DOHH2 (cell line): ENCODE measurements around the gene RAD51B.

ENCODE experiments used
- H3F3A ChIP-seq: fragments of 200-600 bp; sonication (generic), shearing (Covaris generic); 2 replicates; pipeline ENCODE4 v1.6.0; 2016; ENCODE audit warnings: antibody characterized with exemption, mild to moderate bottlenecking; ENCODE audit not compliant: control insufficient read depth, insufficient read depth
- H3K27ac ChIP-seq: fragments of 200-600 bp; sonication (generic); 2 replicates; pipeline ENCODE4 v1.5.1; 2014; ENCODE audit warnings: low read depth, mild to moderate bottlenecking, low read length, moderate library complexity
- H3K27me3 ChIP-seq: fragments of 200-600 bp; sonication (generic); 2 replicates; pipeline ENCODE4 v1.6.1; 2014; ENCODE audit warnings: mild to moderate bottlenecking, low read length, mixed read lengths; ENCODE audit not compliant: control insufficient read depth
- H3K36me3 ChIP-seq: fragments of 200-600 bp; sonication (generic); 2 replicates; pipeline ENCODE4 v1.6.1; 2014; ENCODE audit warnings: mild to moderate bottlenecking, low read length, moderate library complexity, mixed read lengths; ENCODE audit not compliant: control insufficient read depth
- H3K4me1 ChIP-seq: fragments of 200-600 bp; sonication (generic); 2 replicates; pipeline ENCODE4 v1.6.1; 2014; ENCODE audit warnings: mild to moderate bottlenecking, low read length, mixed read lengths; ENCODE audit not compliant: control insufficient read depth
- H3K4me2 ChIP-seq: fragments of 200-600 bp; sonication (generic); 2 replicates; pipeline ENCODE4 v1.6.0; 2014; ENCODE audit warnings: mild to moderate bottlenecking, low read length, moderate library complexity
- H3K4me3 ChIP-seq: fragments of 200-600 bp; sonication (generic); 2 replicates; pipeline ENCODE4 v1.5.1; 2014; ENCODE audit warnings: mild to moderate bottlenecking, low read length, mixed read lengths
- H3K79me2 ChIP-seq: fragments of 200-600 bp; sonication (generic); 2 replicates; pipeline ENCODE4 v1.6.1; 2014; ENCODE audit warnings: mild to moderate bottlenecking, low read length, mixed read lengths; ENCODE audit not compliant: control insufficient read depth
- H3K9me2 ChIP-seq: fragments of 200-600 bp; sonication (generic); replicated peaks from 2 replicates; pipeline ENCODE4 v1.6.1; 2014; ENCODE audit warnings: mild to moderate bottlenecking, low read length, mixed read lengths; ENCODE audit not compliant: control insufficient read depth
- H3K9me3 ChIP-seq: fragments of 200-600 bp; sonication (generic); 2 replicates; pipeline ENCODE4 v1.6.1; 2014; ENCODE audit warnings: antibody characterized with exemption, low read length, mixed read lengths; ENCODE audit not compliant: control insufficient read depth, insufficient read depth
- H4K20me1 ChIP-seq: fragments of 200-600 bp; sonication (generic); 2 replicates; pipeline ENCODE4 v1.6.0; 2014; ENCODE audit warnings: low read depth, mild to moderate bottlenecking, antibody characterized with exemption, low read length, moderate library complexity; ENCODE audit not compliant: control insufficient read depth, insufficient read depth
- EZH2phosphoT487 ChIP-seq: fragments of 200-600 bp; sonication (generic); IDR thresholded peaks from 2 replicates; pipeline ENCODE4 v1.6.1; 2017; ENCODE audit warnings: borderline replicate concordance, mild to moderate bottlenecking, antibody characterized with exemption, low read length, moderate library complexity, mixed read lengths
- TF ChIP-seq, protein P1 (sequence below): fragments of 200-600 bp; sonication (generic); IDR thresholded peaks from one replicate; pipeline ENCODE4 v1.5.1; 2014; ENCODE audit warnings: antibody characterized with exemption, mild to moderate bottlenecking, low read depth, low read length; ENCODE audit not compliant: poor library complexity, severe bottlenecking

The RAD51B gene

GRCh38 chr14:67900231-67900630 lies 80.7 kb downstream of the RAD51B start:
- Histone ChIP-seq H3F3A (peaks cover 3% of the 10 kb centered on the region; the same call in 1 of the 2 replicates), H3K4me2 (no peak overlapping the region), H3K9me3 (peaks cover 9% of the 10 kb centered on the region; the same call in 1 of the 2 replicates), H4K20me1 (no peaks in the 10 kb centered on the region), H3K4me1 (no peaks in the 10 kb centered on the region), H3K4me3 (no peak overlapping the region), H3K79me2 (no peaks in the 10 kb centered on the region), H3K9me2 (no peaks in the 10 kb centered on the region), H3K27ac (no peak overlapping the region), H3K36me3 (peaks cover 10% of the 10 kb centered on the region), H3K27me3 (no peaks in the 10 kb centered on the region)
- TF ChIP-seq, protein P1, sequence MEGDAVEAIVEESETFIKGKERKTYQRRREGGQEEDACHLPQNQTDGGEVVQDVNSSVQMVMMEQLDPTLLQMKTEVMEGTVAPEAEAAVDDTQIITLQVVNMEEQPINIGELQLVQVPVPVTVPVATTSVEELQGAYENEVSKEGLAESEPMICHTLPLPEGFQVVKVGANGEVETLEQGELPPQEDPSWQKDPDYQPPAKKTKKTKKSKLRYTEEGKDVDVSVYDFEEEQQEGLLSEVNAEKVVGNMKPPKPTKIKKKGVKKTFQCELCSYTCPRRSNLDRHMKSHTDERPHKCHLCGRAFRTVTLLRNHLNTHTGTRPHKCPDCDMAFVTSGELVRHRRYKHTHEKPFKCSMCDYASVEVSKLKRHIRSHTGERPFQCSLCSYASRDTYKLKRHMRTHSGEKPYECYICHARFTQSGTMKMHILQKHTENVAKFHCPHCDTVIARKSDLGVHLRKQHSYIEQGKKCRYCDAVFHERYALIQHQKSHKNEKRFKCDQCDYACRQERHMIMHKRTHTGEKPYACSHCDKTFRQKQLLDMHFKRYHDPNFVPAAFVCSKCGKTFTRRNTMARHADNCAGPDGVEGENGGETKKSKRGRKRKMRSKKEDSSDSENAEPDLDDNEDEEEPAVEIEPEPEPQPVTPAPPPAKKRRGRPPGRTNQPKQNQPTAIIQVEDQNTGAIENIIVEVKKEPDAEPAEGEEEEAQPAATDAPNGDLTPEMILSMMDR = no peak
- TF ChIP-seq EZH2phosphoT487 = no peak

DNA sequence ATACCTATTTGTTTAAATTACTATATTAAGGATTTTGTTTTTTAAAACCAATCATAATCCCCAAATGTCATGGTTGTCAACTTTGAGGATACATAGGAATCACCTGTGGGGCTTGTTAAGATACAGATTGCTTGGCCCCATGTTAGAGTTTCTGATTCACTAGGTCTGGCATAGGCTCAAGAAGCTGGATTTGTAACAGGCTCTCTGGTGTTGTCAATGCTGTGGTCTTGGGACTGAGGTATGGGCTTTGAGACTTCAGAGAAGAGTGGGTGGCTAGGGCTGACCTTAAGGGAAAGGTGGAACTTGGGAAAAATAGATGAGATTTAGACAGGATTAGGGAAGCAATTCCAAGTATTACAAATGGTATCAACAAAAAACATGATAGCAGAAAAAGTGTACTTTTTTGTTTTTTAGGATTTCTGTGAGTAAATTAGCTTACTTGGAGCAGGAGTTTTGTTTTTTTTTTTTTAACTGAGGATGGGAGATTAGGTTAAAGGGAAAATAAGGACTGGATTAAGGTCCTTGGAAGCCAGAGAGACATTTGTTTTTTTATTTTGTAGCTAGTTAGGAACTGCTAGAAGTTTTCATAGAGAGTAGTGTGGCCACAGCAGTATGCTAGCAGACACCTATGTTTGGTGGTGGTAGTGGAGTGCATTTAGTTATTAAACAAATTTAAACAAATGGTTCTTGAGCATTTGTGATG lies 88.6 kb downstream of the RAD51B start:
- Histone ChIP-seq H4K20me1 (no peaks in the 10 kb centered on the region), H3K4me1 (no peaks in the 10 kb centered on the region), H3K27ac (no peak overlapping the region), H3K27me3 (no peaks in the 10 kb centered on the region), H3K79me2 (peaks cover 8% of the 10 kb centered on the region), H3K36me3 (no peaks in the 10 kb centered on the region), H3K9me3 (peaks cover 5% of the 10 kb centered on the region; the same call in 1 of the 2 replicates), H3F3A (no peaks in the 10 kb centered on the region), H3K4me2 (no peak overlapping the region), H3K9me2 (no peaks in the 10 kb centered on the region), H3K4me3 (no peak overlapping the region)
- TF ChIP-seq, protein P1 = no peak
- no peak for TF ChIP-seq EZH2phosphoT487

- Histone ChIP-seq H3K9me2 (no peaks in the 10 kb centered on the region), H3K36me3 (no peaks in the 10 kb centered on the region), H3F3A (no peaks in the 10 kb centered on the region), H4K20me1 (no peaks in the 10 kb centered on the region), H3K27ac (no peak overlapping the region), H3K4me2 (no peak overlapping the region), H3K4me3 (no peak overlapping the region), H3K4me1 (no peaks in the 10 kb centered on the region), H3K9me3 (no peaks in the 10 kb centered on the region), H3K79me2 (no peaks in the 10 kb centered on the region), H3K27me3 (no peaks in the 10 kb centered on the region)
- no peak for TF ChIP-seq EZH2phosphoT487
Observed at GRCh38 chr14:67911562-67911961, 92.0 kb downstream of the RAD51B start.

DNA sequence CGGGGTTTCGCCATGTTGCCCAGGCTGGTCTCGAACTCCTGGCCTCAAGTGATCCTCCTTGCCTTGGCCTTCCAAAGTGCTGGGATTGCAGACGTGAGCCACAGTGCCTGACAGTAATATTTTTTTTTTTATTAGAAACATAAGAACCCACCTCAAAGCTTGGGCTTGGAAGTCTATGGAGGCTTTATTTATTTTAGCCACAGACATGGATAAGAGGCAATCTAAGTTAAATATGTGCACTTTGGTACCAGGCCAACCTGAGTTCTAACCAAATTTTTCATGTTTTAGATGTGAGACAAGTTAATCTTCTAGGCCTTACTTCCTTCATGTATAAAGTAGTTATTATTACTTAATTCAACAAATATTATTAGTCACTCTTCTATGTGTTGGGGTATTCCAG lies 96.9 kb downstream of the RAD51B start:
- Histone ChIP-seq H3K4me1 (no peaks in the 10 kb centered on the region), H3K27ac (no peak overlapping the region), H3K27me3 (no peaks in the 10 kb centered on the region), H3K4me3 (no peak overlapping the region), H3K36me3 (no peaks in the 10 kb centered on the region), H3K79me2 (no peaks in the 10 kb centered on the region), H4K20me1 (no peaks in the 10 kb centered on the region), H3K9me3 (no peaks in the 10 kb centered on the region), H3K9me2 (no peaks in the 10 kb centered on the region), H3F3A (no peaks in the 10 kb centered on the region), H3K4me2 (no peak overlapping the region)
- no peak for TF ChIP-seq EZH2phosphoT487
- TF ChIP-seq, protein P1 = no peak
